HEK293 (cell line): Measurements from ENCODE around the gene GRAMD4.

Source experiments
- HOXA7 ChIP-seq: sonication (generic); formaldehyde crosslinking; IDR thresholded peaks from 2 replicates; pipeline ENCODE4 v1.8.1; 2022; ENCODE audit warnings: missing genetic modification reagents, borderline replicate concordance
- ZBTB21 ChIP-seq: fragments of 450-650 bp; formaldehyde crosslinking; IDR thresholded peaks from 2 replicates; pipeline ENCODE4 v1.5.1; 2017; ENCODE audit warnings: missing biosample characterization, missing genetic modification characterization
- ZNF146 ChIP-seq: fragments of 450-650 bp; formaldehyde crosslinking; IDR thresholded peaks from 2 replicates; pipeline ENCODE4 v1.5.1; 2016; ENCODE audit warnings: missing biosample characterization, missing genetic modification characterization
- ZNF292 ChIP-seq: fragments of 450-650 bp; formaldehyde crosslinking; IDR thresholded peaks from 2 replicates; pipeline ENCODE4 v1.5.1; 2016; ENCODE audit warnings: low read depth, missing biosample characterization, missing genetic modification characterization, borderline replicate concordance
- ZNF354C ChIP-seq: fragments of 450-650 bp; formaldehyde crosslinking; IDR thresholded peaks from 2 replicates; pipeline ENCODE4 v1.5.1; 2016; ENCODE audit warnings: missing biosample characterization, missing genetic modification characterization, low read depth, borderline replicate concordance
- ZNF433 ChIP-seq: fragments of 450-650 bp; formaldehyde crosslinking; IDR thresholded peaks from 2 replicates; pipeline ENCODE4 v1.5.1; 2016; ENCODE audit warnings: missing biosample characterization, missing genetic modification characterization, low read depth
- ZNF654 ChIP-seq: fragments of 450-650 bp; formaldehyde crosslinking; IDR thresholded peaks from 2 replicates; pipeline ENCODE4 v1.5.1; 2016; ENCODE audit warnings: low read depth, missing biosample characterization, missing genetic modification characterization
- ZNF830 ChIP-seq: fragments of 450-650 bp; IDR thresholded peaks from 2 replicates; pipeline ENCODE4 v1.5.0; 2018; ENCODE audit warnings: missing biosample characterization, missing genetic modification characterization, low read depth, mild to moderate bottlenecking, moderate library complexity
- TF ChIP-seq, protein P1 (sequence below): fragments of 450-650 bp; formaldehyde crosslinking; IDR thresholded peaks from 2 replicates; pipeline ENCODE4 v1.5.1; 2016; ENCODE audit warnings: missing biosample characterization, missing genetic modification characterization
- TF ChIP-seq, protein P2 (sequence below): fragments of 450-650 bp; formaldehyde crosslinking; IDR thresholded peaks from 2 replicates; pipeline ENCODE4 v1.5.1; 2016; ENCODE audit warnings: missing biosample characterization, missing genetic modification characterization, low read depth
- TF ChIP-seq, protein P3 (sequence below): sonication (generic); formaldehyde crosslinking; IDR thresholded peaks from 2 replicates; pipeline ENCODE4 v1.8.1; 2022; ENCODE audit warnings: mild to moderate bottlenecking, moderate library complexity, missing genetic modification reagents

DNA sequence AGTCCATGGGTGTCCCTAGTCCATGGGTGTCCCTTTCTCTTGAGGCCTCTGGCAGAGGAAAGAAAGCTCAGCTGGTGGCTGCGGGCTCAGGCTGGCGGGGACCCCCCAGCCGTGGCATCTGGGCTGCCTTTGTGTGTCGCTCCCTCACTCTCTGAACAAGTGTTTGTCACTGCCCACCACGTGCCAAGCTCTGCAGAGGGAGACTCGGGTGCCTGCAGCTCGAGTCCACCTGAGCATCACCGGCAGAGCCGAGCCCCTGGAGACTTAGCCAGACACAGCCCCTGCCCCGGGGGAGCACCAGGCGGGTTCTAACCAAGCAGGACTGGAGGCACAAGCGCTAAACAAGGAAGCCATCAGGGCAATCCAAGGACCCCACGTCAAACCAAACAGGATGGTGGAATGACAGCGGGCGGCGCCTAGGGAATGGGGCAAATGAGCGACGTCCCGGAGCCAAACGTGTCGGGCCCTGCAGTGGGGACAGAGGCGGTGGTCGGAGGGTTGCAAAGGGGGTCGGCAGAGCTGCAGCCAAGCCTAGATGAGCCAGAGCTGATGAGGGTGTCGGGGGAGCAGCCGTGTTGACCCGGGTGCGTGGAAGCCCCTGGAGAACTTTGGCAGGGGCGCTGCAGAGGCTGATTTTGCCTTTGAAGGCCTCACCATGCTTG, 2.1 kb upstream of the GRAMD4 start:
- TF ChIP-seq, protein P1, sequence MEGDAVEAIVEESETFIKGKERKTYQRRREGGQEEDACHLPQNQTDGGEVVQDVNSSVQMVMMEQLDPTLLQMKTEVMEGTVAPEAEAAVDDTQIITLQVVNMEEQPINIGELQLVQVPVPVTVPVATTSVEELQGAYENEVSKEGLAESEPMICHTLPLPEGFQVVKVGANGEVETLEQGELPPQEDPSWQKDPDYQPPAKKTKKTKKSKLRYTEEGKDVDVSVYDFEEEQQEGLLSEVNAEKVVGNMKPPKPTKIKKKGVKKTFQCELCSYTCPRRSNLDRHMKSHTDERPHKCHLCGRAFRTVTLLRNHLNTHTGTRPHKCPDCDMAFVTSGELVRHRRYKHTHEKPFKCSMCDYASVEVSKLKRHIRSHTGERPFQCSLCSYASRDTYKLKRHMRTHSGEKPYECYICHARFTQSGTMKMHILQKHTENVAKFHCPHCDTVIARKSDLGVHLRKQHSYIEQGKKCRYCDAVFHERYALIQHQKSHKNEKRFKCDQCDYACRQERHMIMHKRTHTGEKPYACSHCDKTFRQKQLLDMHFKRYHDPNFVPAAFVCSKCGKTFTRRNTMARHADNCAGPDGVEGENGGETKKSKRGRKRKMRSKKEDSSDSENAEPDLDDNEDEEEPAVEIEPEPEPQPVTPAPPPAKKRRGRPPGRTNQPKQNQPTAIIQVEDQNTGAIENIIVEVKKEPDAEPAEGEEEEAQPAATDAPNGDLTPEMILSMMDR (tag by site-specific recombination), result no peak
- TF ChIP-seq ZNF433 (tag by site-specific recombination) (no peak), ZNF354C (tag by site-specific recombination) (no peak), ZNF146 (no peak), ZNF654 (tag by site-specific recombination) (no peak), HOXA7 (CRISPR knock-in tag) (no peak), ZBTB21 (tag by site-specific recombination) (no peak), ZNF292 (tag by site-specific recombination) (no peak), ZNF830 (no peak)
- TF ChIP-seq, protein P2, sequence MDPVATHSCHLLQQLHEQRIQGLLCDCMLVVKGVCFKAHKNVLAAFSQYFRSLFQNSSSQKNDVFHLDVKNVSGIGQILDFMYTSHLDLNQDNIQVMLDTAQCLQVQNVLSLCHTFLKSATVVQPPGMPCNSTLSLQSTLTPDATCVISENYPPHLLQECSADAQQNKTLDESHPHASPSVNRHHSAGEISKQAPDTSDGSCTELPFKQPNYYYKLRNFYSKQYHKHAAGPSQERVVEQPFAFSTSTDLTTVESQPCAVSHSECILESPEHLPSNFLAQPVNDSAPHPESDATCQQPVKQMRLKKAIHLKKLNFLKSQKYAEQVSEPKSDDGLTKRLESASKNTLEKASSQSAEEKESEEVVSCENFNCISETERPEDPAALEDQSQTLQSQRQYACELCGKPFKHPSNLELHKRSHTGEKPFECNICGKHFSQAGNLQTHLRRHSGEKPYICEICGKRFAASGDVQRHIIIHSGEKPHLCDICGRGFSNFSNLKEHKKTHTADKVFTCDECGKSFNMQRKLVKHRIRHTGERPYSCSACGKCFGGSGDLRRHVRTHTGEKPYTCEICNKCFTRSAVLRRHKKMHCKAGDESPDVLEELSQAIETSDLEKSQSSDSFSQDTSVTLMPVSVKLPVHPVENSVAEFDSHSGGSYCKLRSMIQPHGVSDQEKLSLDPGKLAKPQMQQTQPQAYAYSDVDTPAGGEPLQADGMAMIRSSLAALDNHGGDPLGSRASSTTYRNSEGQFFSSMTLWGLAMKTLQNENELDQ, result no peak
- TF ChIP-seq, protein P3, sequence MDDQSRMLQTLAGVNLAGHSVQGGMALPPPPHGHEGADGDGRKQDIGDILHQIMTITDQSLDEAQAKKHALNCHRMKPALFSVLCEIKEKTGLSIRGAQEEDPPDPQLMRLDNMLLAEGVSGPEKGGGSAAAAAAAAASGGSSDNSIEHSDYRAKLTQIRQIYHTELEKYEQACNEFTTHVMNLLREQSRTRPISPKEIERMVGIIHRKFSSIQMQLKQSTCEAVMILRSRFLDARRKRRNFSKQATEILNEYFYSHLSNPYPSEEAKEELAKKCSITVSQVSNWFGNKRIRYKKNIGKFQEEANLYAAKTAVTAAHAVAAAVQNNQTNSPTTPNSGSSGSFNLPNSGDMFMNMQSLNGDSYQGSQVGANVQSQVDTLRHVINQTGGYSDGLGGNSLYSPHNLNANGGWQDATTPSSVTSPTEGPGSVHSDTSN, result no peak
